ENCODE results near the gene ARIH2.
A peak's percentile ranks its signal among the peaks of the same experiment; 100 is the strongest.

DNA sequence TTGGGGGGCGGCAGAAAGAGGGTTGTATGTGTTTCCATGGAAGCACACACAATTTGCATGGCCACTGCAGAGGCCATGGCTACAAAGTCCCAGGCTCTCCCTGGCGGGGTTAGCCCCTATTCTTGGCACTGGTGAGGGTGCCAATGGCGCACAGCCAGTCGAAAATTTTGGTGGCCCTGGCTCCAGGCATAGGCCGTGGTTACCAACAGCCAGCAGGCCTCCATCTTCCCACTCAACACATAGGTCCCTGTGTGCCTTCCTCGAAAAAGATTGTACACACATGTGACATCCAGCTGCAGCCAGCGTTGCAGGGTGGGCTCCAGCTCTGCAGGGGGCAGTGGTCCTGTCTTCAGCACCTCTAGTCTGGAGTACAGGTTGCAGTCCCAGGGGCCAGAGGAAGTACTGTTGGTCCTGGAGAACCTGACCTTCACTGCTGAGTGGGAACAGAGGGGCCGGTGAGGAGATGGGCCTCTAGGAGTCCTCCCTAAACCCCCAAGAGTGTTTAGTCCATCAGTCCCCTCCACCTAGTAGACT lies 78.5 kb downstream of the ARIH2 start:
- TF ChIP-seq, protein P1, sequence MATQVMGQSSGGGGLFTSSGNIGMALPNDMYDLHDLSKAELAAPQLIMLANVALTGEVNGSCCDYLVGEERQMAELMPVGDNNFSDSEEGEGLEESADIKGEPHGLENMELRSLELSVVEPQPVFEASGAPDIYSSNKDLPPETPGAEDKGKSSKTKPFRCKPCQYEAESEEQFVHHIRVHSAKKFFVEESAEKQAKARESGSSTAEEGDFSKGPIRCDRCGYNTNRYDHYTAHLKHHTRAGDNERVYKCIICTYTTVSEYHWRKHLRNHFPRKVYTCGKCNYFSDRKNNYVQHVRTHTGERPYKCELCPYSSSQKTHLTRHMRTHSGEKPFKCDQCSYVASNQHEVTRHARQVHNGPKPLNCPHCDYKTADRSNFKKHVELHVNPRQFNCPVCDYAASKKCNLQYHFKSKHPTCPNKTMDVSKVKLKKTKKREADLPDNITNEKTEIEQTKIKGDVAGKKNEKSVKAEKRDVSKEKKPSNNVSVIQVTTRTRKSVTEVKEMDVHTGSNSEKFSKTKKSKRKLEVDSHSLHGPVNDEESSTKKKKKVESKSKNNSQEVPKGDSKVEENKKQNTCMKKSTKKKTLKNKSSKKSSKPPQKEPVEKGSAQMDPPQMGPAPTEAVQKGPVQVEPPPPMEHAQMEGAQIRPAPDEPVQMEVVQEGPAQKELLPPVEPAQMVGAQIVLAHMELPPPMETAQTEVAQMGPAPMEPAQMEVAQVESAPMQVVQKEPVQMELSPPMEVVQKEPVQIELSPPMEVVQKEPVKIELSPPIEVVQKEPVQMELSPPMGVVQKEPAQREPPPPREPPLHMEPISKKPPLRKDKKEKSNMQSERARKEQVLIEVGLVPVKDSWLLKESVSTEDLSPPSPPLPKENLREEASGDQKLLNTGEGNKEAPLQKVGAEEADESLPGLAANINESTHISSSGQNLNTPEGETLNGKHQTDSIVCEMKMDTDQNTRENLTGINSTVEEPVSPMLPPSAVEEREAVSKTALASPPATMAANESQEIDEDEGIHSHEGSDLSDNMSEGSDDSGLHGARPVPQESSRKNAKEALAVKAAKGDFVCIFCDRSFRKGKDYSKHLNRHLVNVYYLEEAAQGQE (IDR thresholded peaks at IDR 0.05; ENCODE audit: unreplicated experiment) = no peak
- TF ChIP-seq CREB1 (CRISPR knock-in tag; IDR thresholded peaks at IDR 0.05; ENCODE audit: low read depth) (no peak), EZH2 (IDR thresholded peaks at IDR 0.05; ENCODE audit: low read depth, unreplicated experiment) (no peak)
- TF ChIP-seq, protein P2, sequence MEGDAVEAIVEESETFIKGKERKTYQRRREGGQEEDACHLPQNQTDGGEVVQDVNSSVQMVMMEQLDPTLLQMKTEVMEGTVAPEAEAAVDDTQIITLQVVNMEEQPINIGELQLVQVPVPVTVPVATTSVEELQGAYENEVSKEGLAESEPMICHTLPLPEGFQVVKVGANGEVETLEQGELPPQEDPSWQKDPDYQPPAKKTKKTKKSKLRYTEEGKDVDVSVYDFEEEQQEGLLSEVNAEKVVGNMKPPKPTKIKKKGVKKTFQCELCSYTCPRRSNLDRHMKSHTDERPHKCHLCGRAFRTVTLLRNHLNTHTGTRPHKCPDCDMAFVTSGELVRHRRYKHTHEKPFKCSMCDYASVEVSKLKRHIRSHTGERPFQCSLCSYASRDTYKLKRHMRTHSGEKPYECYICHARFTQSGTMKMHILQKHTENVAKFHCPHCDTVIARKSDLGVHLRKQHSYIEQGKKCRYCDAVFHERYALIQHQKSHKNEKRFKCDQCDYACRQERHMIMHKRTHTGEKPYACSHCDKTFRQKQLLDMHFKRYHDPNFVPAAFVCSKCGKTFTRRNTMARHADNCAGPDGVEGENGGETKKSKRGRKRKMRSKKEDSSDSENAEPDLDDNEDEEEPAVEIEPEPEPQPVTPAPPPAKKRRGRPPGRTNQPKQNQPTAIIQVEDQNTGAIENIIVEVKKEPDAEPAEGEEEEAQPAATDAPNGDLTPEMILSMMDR (conservative IDR thresholded peaks at IDR 0.05; ENCODE audit: low read depth in 2 of 2) = 0 out of 4 replicates have a peak, but pooled peaks have one; percentile 18 to 19
